ENCODE measurements around the gene FAM24B. TPM values are rescaled to one million over a fixed set of nuclear protein-coding genes. Genes with fewer than 3 reads are reported as not detected.
"Not testable (repeated sequence)": the region's sequence is repeated elsewhere in the genome, so short reads cannot be mapped to it uniquely, and the experiment has no call there.

The FAM24B gene
- 14.0 TPM for polyA plus RNA-seq (2013)

- Histone ChIP-seq H3K27me3 (replicated peaks in 2 of 5; ENCODE audit: control insufficient read depth in 4 of 5, insufficient read depth in 5 of 5, low read length in 4 of 5) (peaks cover 0 to 5% (median 0%) of the 10 kb centered on the region in 5 experiments), H3K9me3 (ENCODE audit: control extremely low read depth in 1 of 5, control insufficient read depth in 4 of 5, insufficient read depth in 2 of 5, low read depth in 1 of 5, low read length in 4 of 5) (peaks cover 0 to 9% (median 2%) of the 10 kb centered on the region in 5 experiments), H3K27ac (ENCODE audit: insufficient read depth in 1 of 2, low read depth in 1 of 2, low read length in 2 of 2, poor library complexity in 1 of 2, severe bottlenecking in 2 of 2) (peak within 1 kb of the TSS in 1 of 2 experiments; percentile 14), H3K4me1 (ENCODE audit: control extremely low read depth in 1 of 4, control insufficient read depth in 4 of 4, insufficient read depth in 4 of 4, low read length in 3 of 4) (peaks cover 5 to 20% (median 14%) of the 10 kb centered on the region in 4 experiments), H3K4me3 (ENCODE audit: control insufficient read depth in 1 of 7, extremely low read depth in 1 of 7, insufficient read depth in 4 of 7, low read depth in 2 of 7, low read length in 6 of 7) (peak within 1 kb of the TSS; percentile 43 to 91 (median 70)), H3K36me3 (ENCODE audit: control insufficient read depth in 4 of 4, insufficient read depth in 4 of 4, low read length in 3 of 4) (peaks cover 0 to 14% (median 2%) of the 10 kb centered on the region in 4 experiments)
- POLR2A ChIA-PET: no interaction called here
- CTCF ChIA-PET: no interaction called here
- DNase-seq: peak; percentile 96 to 99 (median 97)
- 6% methylated on average over 70 of the region's 95 CpGs for WGBS (ENCODE audit: insufficient coverage)
Observed at GRCh38 chr10:122879339-122880273, at the start of gene FAM24B. TSS of gene FAM24B (minus strand) at chr10:122879581. CDS start at chr10:122850515, 29,066 bp downstream.

- no peaks in the 10 kb centered on the region for H3K36me3 ChIP-seq (ENCODE audit: control insufficient read depth in 4 of 4, insufficient read depth in 4 of 4, low read length in 3 of 4)
- no peak for DNase-seq
- H3K9me3 ChIP-seq (ENCODE audit: control extremely low read depth in 1 of 5, control insufficient read depth in 4 of 5, insufficient read depth in 2 of 5, low read depth in 1 of 5, low read length in 4 of 5): no peaks in the 10 kb centered on the region
- peaks cover 0 to 2% (median 0%) of the 10 kb centered on the region in 5 experiments for H3K27me3 ChIP-seq (replicated peaks in 2 of 5; ENCODE audit: control insufficient read depth in 4 of 5, insufficient read depth in 5 of 5, low read length in 4 of 5)
- H3K4me1 ChIP-seq (ENCODE audit: control extremely low read depth in 1 of 4, control insufficient read depth in 4 of 4, insufficient read depth in 4 of 4, low read length in 3 of 4): no peaks in the 10 kb centered on the region
- CTCF ChIA-PET: no interaction called here
- POLR2A ChIA-PET: no interaction called here
- no peak overlapping the region for H3K4me3 ChIP-seq (ENCODE audit: control insufficient read depth in 1 of 7, extremely low read depth in 1 of 7, insufficient read depth in 4 of 7, low read depth in 2 of 7, low read length in 6 of 7)
- H3K27ac ChIP-seq (ENCODE audit: insufficient read depth in 1 of 2, low read depth in 1 of 2, low read length in 2 of 2, poor library complexity in 1 of 2, severe bottlenecking in 2 of 2): no peak overlapping the region
- WGBS (ENCODE audit: insufficient coverage): 100% methylated on average over 1 of the region's 2 CpGs
Observed at GRCh38 chr10:122915700-122916099, 36.3 kb upstream of the FAM24B start.

- Histone ChIP-seq H3K9me3 (ENCODE audit: control extremely low read depth in 1 of 5, control insufficient read depth in 4 of 5, insufficient read depth in 2 of 5, low read depth in 1 of 5, low read length in 4 of 5) (no peaks in the 10 kb centered on the region), H3K36me3 (ENCODE audit: control insufficient read depth in 4 of 4, insufficient read depth in 4 of 4, low read length in 3 of 4) (no peaks in the 10 kb centered on the region), H3K4me3 (ENCODE audit: control insufficient read depth in 1 of 7, extremely low read depth in 1 of 7, insufficient read depth in 4 of 7, low read depth in 2 of 7, low read length in 6 of 7) (no peak overlapping the region), H3K27ac (ENCODE audit: insufficient read depth in 1 of 2, low read depth in 1 of 2, low read length in 2 of 2, poor library complexity in 1 of 2, severe bottlenecking in 2 of 2) (no peak overlapping the region), H3K4me1 (ENCODE audit: control extremely low read depth in 1 of 4, control insufficient read depth in 4 of 4, insufficient read depth in 4 of 4, low read length in 3 of 4) (no peaks in the 10 kb centered on the region), H3K27me3 (replicated peaks in 2 of 5; ENCODE audit: control insufficient read depth in 4 of 5, insufficient read depth in 5 of 5, low read length in 4 of 5) (peaks cover 0 to 3% (median 0%) of the 10 kb centered on the region in 5 experiments)
- peak; percentile 45 to 72 (median 69) for DNase-seq
- POLR2A ChIA-PET: no interaction called here
- CTCF ChIA-PET: no interaction called here
- 26% methylated on average over 4 of the region's 5 CpGs for WGBS (ENCODE audit: insufficient coverage)
Observed at GRCh38 chr10:122911889-122912484, 32.6 kb upstream of the FAM24B start.

- CTCF ChIA-PET: no interaction called here
- Histone ChIP-seq H3K4me1 (ENCODE audit: control extremely low read depth in 1 of 4, control insufficient read depth in 4 of 4, insufficient read depth in 4 of 4, low read length in 3 of 4) (no peaks in the 10 kb centered on the region), H3K36me3 (ENCODE audit: control insufficient read depth in 4 of 4, insufficient read depth in 4 of 4, low read length in 3 of 4) (no peaks in the 10 kb centered on the region), H3K4me3 (ENCODE audit: control insufficient read depth in 1 of 7, extremely low read depth in 1 of 7, insufficient read depth in 4 of 7, low read depth in 2 of 7, low read length in 6 of 7) (no peak within 1 kb of the TSS), H3K9me3 (ENCODE audit: control extremely low read depth in 1 of 5, control insufficient read depth in 4 of 5, insufficient read depth in 2 of 5, low read depth in 1 of 5, low read length in 4 of 5) (no peaks in the 10 kb centered on the region), H3K27ac (ENCODE audit: insufficient read depth in 1 of 2, low read depth in 1 of 2, low read length in 2 of 2, poor library complexity in 1 of 2, severe bottlenecking in 2 of 2) (no peak within 1 kb of the TSS), H3K27me3 (replicated peaks in 2 of 5; ENCODE audit: control insufficient read depth in 4 of 5, insufficient read depth in 5 of 5, low read length in 4 of 5) (peaks cover 0 to 2% (median 0%) of the 10 kb centered on the region in 5 experiments)
- no peak for DNase-seq
- WGBS (ENCODE audit: insufficient coverage): 86% methylated on average over 1 of the region's 1 CpG
- POLR2A ChIA-PET: no interaction called here
Observed at GRCh38 chr10:122910310-122910709, 30.9 kb upstream of the FAM24B start, which contains the start of gene FAM24A. TSS of gene FAM24A (plus strand) at chr10:122910610. CDS start at chr10:122911635, 1,025 bp downstream.

- H3K9me3 ChIP-seq (ENCODE audit: control extremely low read depth in 1 of 5, control insufficient read depth in 4 of 5, insufficient read depth in 2 of 5, low read depth in 1 of 5, low read length in 4 of 5); POLR2A ChIA-PET; H3K27me3 ChIP-seq (replicated peaks in 2 of 5; ENCODE audit: control insufficient read depth in 4 of 5, insufficient read depth in 5 of 5, low read length in 4 of 5); H3K27ac ChIP-seq (ENCODE audit: insufficient read depth in 1 of 2, low read depth in 1 of 2, low read length in 2 of 2, poor library complexity in 1 of 2, severe bottlenecking in 2 of 2); H3K36me3 ChIP-seq (ENCODE audit: control insufficient read depth in 4 of 4, insufficient read depth in 4 of 4, low read length in 3 of 4); H3K4me3 ChIP-seq (ENCODE audit: control insufficient read depth in 1 of 7, extremely low read depth in 1 of 7, insufficient read depth in 4 of 7, low read depth in 2 of 7, low read length in 6 of 7); CTCF ChIA-PET; H3K4me1 ChIP-seq (ENCODE audit: control extremely low read depth in 1 of 4, control insufficient read depth in 4 of 4, insufficient read depth in 4 of 4, low read length in 3 of 4); DNase-seq: not testable (repeated sequence)
- WGBS (ENCODE audit: insufficient coverage): 89% methylated on average over 3 of the region's 4 CpGs
Observed at GRCh38 chr10:122903861-122904260, 24.5 kb upstream of the FAM24B start.

- ChIA-PET POLR2A (no interaction called here), CTCF (no interaction called here)
- Histone ChIP-seq H3K4me1 (ENCODE audit: control extremely low read depth in 1 of 4, control insufficient read depth in 4 of 4, insufficient read depth in 4 of 4, low read length in 3 of 4) (no peaks in the 10 kb centered on the region), H3K4me3 (ENCODE audit: control insufficient read depth in 1 of 7, extremely low read depth in 1 of 7, insufficient read depth in 4 of 7, low read depth in 2 of 7, low read length in 6 of 7) (no peak overlapping the region), H3K36me3 (ENCODE audit: control insufficient read depth in 4 of 4, insufficient read depth in 4 of 4, low read length in 3 of 4) (no peaks in the 10 kb centered on the region), H3K27ac (ENCODE audit: insufficient read depth in 1 of 2, low read depth in 1 of 2, low read length in 2 of 2, poor library complexity in 1 of 2, severe bottlenecking in 2 of 2) (no peak overlapping the region), H3K27me3 (replicated peaks in 2 of 5; ENCODE audit: control insufficient read depth in 4 of 5, insufficient read depth in 5 of 5, low read length in 4 of 5) (peaks cover 0 to 8% (median 0%) of the 10 kb centered on the region in 5 experiments), H3K9me3 (ENCODE audit: control extremely low read depth in 1 of 5, control insufficient read depth in 4 of 5, insufficient read depth in 2 of 5, low read depth in 1 of 5, low read length in 4 of 5) (no peaks in the 10 kb centered on the region)
- DNase-seq: no peak
- WGBS (ENCODE audit: insufficient coverage): 97% methylated on average over 3 of the region's 5 CpGs
Observed at GRCh38 chr10:122894261-122894944, 15.0 kb upstream of the FAM24B start.

All from common myeloid progenitor, CD34-positive (primary cell).